H1 (cell line): ENCODE data around the gene H2AZ1. TPM values are rescaled to one million over a fixed set of nuclear protein-coding genes. Genes with fewer than 3 reads are reported as not detected.

ENCODE experiments used
- GTF2F1 ChIP-seq: IDR thresholded peaks from 2 replicates; pipeline ENCODE4 v1.6.1; 2012; ENCODE audit warnings: low read depth, low read length, improper control_type of control experiment, borderline replicate concordance
- TAF7 ChIP-seq: optimal IDR thresholded peaks from 2 replicates; pipeline ENCODE3; 2011; ENCODE audit warnings: low read depth, mild to moderate bottlenecking, inconsistent platforms, low read length, moderate library complexity, borderline replicate concordance
- TBP ChIP-seq: IDR thresholded peaks from 2 replicates; pipeline ENCODE4 v1.6.1; 2011; ENCODE audit warnings: low read depth, low read length, improper control_type of control experiment
- polyA plus RNA-seq, 7 experiments: library from polyadenylated mRNA; depleted of rRNA in 3 of 7; stranded (reverse) in 5 of 7; unstranded in 2 of 7; fragments of >200 nt in 5 of 7; fragments of 200-250 nt in 2 of 7; gene quantifications; 1 replicate in 5 of 7; 2 replicates in 1 of 7; 4 replicates in 1 of 7; pipeline versions ENCODE4 v1.2.1 to v1.2.3, GENCODE V29; 2011 to 2013; ENCODE audit warnings: missing spikeins in 2 of 7, mixed read lengths in 2 of 7
- total RNA-seq: library from RNA; stranded (reverse); fragmentation: NEBNext Ultra II Directional; extraction: Animal tissue kit (Norgen Biotek cat#: 25700); gene quantifications from 2 replicates; pipeline ENCODE4 v1.2.1, GENCODE V29; 2021
- TF ChIP-seq, protein P1 (sequence below): IDR thresholded peaks from 2 replicates; pipeline ENCODE4 v1.6.1; 2011; ENCODE audit warnings: low read length, improper control_type of control experiment

H2AZ1 gene
- total and polyA plus RNA-seq, 2 of the 8 experiments (the other 6 are each of a cell fraction or from before 2014, with no cell fraction given) = 831 to 898 TPM

DNA sequence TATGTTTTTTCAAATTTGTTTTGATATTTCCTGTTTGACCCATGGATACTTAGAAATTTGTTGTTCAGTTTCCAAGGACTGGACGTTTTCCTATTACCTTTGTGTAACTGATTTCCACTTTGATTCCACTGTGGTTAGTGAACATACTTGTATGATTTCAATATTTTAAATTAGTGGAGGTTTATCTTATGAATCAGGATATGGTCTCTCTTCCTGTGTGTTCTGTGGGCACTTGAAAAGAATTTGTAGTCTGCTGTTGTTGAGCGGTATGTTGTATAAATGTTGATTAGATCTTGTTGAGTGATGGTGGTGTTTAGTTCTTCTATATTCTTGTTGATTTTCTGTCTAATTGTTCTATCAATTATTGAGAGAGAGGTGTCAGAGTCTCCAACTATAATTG lies 34.6 kb downstream of the H2AZ1 start (continued):
- TF ChIP-seq, protein P1, sequence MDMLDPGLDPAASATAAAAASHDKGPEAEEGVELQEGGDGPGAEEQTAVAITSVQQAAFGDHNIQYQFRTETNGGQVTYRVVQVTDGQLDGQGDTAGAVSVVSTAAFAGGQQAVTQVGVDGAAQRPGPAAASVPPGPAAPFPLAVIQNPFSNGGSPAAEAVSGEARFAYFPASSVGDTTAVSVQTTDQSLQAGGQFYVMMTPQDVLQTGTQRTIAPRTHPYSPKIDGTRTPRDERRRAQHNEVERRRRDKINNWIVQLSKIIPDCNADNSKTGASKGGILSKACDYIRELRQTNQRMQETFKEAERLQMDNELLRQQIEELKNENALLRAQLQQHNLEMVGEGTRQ = no peak
- TF ChIP-seq TBP (no peak), GTF2F1 (no peak), TAF7 (no peak)

Other genes with a start within 250 kb of the H2AZ1 start
- not detected in 2 replicates for gene DAPP1, start 133.4 kb downstream of the H2AZ1 start, total RNA-seq
- not detected in 2 replicates for gene DAPP1, start 133.4 kb downstream of the H2AZ1 start, polyA plus RNA-seq (2011; rRNA removed)
- gene LAMTOR3, start 55.8 kb downstream of the H2AZ1 start, total RNA-seq = 24.0 and 25.1 TPM in 2 replicates
- 12.7 and 34.4 TPM in 2 replicates for gene LAMTOR3, start 55.8 kb downstream of the H2AZ1 start, polyA plus RNA-seq (2011; rRNA removed)
- gene DNAJB14, start 3.7 kb downstream of the H2AZ1 start, total RNA-seq = 35.4 and 40.2 TPM in 2 replicates
- 2.5 and 3.4 TPM in 2 replicates for gene DNAJB14, start 3.7 kb downstream of the H2AZ1 start, polyA plus RNA-seq (2011; rRNA removed)
- gene DDIT4L, start 240.2 kb upstream of the H2AZ1 start, total RNA-seq = 6.0 and 6.4 TPM in 2 replicates
- 1.8 and 3.5 TPM in 2 replicates for gene DDIT4L, start 240.2 kb upstream of the H2AZ1 start, polyA plus RNA-seq (2011; rRNA removed)